Neural crest cell (in vitro differentiated cells): ENCODE data around the gene NFATC3. TPM values are rescaled to one million over a fixed set of nuclear protein-coding genes. Genes with fewer than 3 reads are reported as not detected.

Source experiments
- DNase-seq: peaks from one replicate; pipeline ENCODE4 v3.0.0; 2021; ENCODE audit warnings: low read depth, mixed read lengths, low spot score
- H3K27ac Mint-ChIP-seq: one replicate; pipeline ENCODE4 v1.8.0; 2021; ENCODE audit warnings: mild to moderate bottlenecking, mixed read lengths; ENCODE audit not compliant: unreplicated experiment
- H3K27me3 Mint-ChIP-seq: 2 replicates; pipeline ENCODE4 v1.8.0; 2021; ENCODE audit warnings: low read depth, mild to moderate bottlenecking, mixed read lengths
- H3K36me3 Mint-ChIP-seq: 2 replicates; pipeline ENCODE4 v1.8.0; 2021; ENCODE audit warnings: low read depth, mild to moderate bottlenecking, mixed read lengths
- H3K4me1 Mint-ChIP-seq: 2 replicates; pipeline ENCODE4 v1.8.0; 2021; ENCODE audit warnings: mixed read lengths
- H3K4me3 Mint-ChIP-seq: one replicate; pipeline ENCODE4 v1.8.0; 2021; ENCODE audit warnings: mild to moderate bottlenecking, mixed read lengths
- H3K9me3 Mint-ChIP-seq: 2 replicates; pipeline ENCODE4 v1.8.0; 2021; ENCODE audit warnings: mixed read lengths
- total RNA-seq: library from RNA; stranded (reverse); gene quantifications from 2 replicates; pipeline ENCODE4 v1.2.1, GENCODE V29; 2021
- TF ChIP-seq, protein P1 (sequence below): fragments of 200-600 bp; sonication (generic); conservative IDR thresholded peaks from 2 replicates; pipeline ENCODE4 v1.5.0; 2021; ENCODE audit warnings: antibody characterized with exemption, mild to moderate bottlenecking

NFATC3 gene
- total RNA-seq, 1 donor from 2014 or later: 64.9 TPM

GRCh38 chr16:68223072-68223471 lies 137.9 kb downstream of the NFATC3 start:
- no peaks in the 10 kb centered on the region for H3K9me3 Mint-ChIP-seq
- H3K27ac Mint-ChIP-seq: no peak overlapping the region
- peaks cover 16% of the 10 kb centered on the region for H3K4me1 Mint-ChIP-seq
- no peaks in the 10 kb centered on the region for H3K36me3 Mint-ChIP-seq
- no peak for DNase-seq
- no peak overlapping the region for H3K4me3 Mint-ChIP-seq
- H3K27me3 Mint-ChIP-seq: no peaks in the 10 kb centered on the region
- TF ChIP-seq, protein P1, sequence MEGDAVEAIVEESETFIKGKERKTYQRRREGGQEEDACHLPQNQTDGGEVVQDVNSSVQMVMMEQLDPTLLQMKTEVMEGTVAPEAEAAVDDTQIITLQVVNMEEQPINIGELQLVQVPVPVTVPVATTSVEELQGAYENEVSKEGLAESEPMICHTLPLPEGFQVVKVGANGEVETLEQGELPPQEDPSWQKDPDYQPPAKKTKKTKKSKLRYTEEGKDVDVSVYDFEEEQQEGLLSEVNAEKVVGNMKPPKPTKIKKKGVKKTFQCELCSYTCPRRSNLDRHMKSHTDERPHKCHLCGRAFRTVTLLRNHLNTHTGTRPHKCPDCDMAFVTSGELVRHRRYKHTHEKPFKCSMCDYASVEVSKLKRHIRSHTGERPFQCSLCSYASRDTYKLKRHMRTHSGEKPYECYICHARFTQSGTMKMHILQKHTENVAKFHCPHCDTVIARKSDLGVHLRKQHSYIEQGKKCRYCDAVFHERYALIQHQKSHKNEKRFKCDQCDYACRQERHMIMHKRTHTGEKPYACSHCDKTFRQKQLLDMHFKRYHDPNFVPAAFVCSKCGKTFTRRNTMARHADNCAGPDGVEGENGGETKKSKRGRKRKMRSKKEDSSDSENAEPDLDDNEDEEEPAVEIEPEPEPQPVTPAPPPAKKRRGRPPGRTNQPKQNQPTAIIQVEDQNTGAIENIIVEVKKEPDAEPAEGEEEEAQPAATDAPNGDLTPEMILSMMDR: no peak

- Mint-ChIP-seq H3K27ac (no peak overlapping the region), H3K9me3 (no peaks in the 10 kb centered on the region), H3K36me3 (no peaks in the 10 kb centered on the region), H3K4me1 (peaks cover 5% of the 10 kb centered on the region), H3K27me3 (no peaks in the 10 kb centered on the region), H3K4me3 (no peak overlapping the region)
- no peak for DNase-seq
- TF ChIP-seq, protein P1: no peak
Measured at GRCh38 chr16:68226116-68226515, 140.9 kb downstream of the NFATC3 start.

DNA sequence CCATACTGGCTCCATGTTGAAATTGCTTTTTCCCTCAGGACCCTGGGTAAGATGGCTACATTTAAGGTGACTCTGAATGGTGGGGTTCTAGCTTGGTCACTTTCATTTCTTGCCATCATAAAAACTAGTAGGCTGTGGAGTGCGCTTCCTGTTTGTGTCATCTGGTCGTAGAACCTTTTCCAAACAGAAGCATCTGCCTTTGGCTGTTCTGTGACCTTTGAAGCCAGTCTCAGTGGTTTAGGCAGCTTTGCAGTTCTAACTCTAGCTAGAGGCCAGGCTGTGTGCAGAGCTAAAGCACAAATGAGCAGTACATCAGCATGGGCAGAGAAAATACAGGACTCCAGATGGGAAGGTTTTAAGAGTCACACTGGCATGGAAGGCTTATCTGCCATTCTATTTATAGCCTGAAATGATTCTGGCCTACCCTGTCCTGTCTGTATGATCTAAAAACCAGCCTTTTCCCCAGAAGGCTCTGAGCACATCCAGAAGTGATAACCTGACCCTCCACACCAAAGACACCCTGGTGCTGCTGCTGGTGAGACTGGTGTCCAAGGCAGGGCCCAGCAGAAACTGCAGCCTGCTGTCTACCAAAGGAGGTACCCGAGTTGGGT lies 142.1 kb downstream of the NFATC3 start:
- no peak overlapping the region for H3K27ac Mint-ChIP-seq
- TF ChIP-seq, protein P1: no peak
- H3K9me3 Mint-ChIP-seq: no peaks in the 10 kb centered on the region

GRCh38 chr16:68227850-68228553 lies 142.8 kb downstream of the NFATC3 start:
- TF ChIP-seq, protein P1: peak; percentile 36
- no peak overlapping the region for H3K27ac Mint-ChIP-seq
- no peak overlapping the region for H3K4me3 Mint-ChIP-seq
- H3K9me3 Mint-ChIP-seq: no peaks in the 10 kb centered on the region
- no peaks in the 10 kb centered on the region for H3K36me3 Mint-ChIP-seq
- H3K4me1 Mint-ChIP-seq: no peaks in the 10 kb centered on the region
- peaks cover 6% of the 10 kb centered on the region for H3K27me3 Mint-ChIP-seq
- no peak for DNase-seq

More for the DNA sequence above, 142.1 kb downstream of the NFATC3 start:
- Mint-ChIP-seq H3K4me3 (no peak overlapping the region), H3K27me3 (no peaks in the 10 kb centered on the region), H3K36me3 (no peaks in the 10 kb centered on the region), H3K4me1 (no peaks in the 10 kb centered on the region)
- DNase-seq: no peak

DNA sequence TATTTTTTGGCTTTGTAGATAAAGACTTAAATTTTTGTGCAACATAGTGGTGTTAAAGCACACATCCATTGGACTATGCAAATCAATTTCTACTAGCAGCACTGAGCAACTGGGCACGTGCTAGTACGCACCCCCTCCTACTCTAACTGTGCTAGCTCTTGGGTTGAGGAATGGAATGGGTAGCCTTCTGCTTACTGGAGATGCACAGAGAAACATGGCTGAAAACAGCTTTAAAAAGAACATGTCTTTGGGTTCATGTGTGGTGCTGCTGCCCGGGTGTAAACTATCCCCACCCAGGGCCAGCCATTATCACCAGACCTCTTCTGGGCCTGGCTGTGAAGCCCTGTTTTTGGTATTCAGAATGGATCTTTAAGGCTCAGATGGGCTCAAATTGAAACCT lies 143.5 kb downstream of the NFATC3 start:
- H3K9me3 Mint-ChIP-seq: no peaks in the 10 kb centered on the region
- H3K4me1 Mint-ChIP-seq: no peaks in the 10 kb centered on the region
- DNase-seq: no peak
- no peak overlapping the region for H3K4me3 Mint-ChIP-seq
- H3K27ac Mint-ChIP-seq: no peak overlapping the region
- no peaks in the 10 kb centered on the region for H3K36me3 Mint-ChIP-seq
- H3K27me3 Mint-ChIP-seq: peaks cover 12% of the 10 kb centered on the region
- TF ChIP-seq, protein P1: no peak
